Measurements from ENCODE around the gene SPDYE2.
"Not testable (repeated sequence)": the region's sequence is repeated elsewhere in the genome, so short reads cannot be mapped to it uniquely, and the experiment has no call there.

Gene SPDYE2

DNA sequence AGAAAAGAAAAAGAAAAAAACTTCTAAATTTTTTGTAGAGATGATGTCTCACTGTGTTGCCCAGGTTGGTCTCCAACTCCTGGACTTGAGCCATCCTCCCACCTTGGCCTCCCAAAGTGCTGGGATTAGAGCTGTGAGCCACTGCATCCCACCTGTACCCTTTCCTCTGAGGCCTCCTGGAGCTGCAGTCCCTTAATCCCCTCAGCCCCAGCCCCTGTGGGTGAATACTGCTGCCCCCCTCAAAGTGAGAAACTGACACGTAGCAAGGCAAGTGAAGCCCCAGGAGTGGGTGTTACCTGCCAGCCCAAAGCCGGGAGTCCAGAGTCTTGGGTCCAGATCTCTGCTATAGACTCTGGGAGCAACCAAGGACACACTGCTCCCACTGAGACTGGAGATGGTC is 26.2 kb upstream of the SPDYE2 start:
- not testable (repeated sequence) for H3K4me3 Mint-ChIP-seq; H3K27me3 Mint-ChIP-seq; H3K27ac Mint-ChIP-seq; H3K9me3 Mint-ChIP-seq; ATAC-seq; H3K36me3 Mint-ChIP-seq (ENCODE audit: low read depth); DNase-seq; H3K4me1 Mint-ChIP-seq

DNA sequence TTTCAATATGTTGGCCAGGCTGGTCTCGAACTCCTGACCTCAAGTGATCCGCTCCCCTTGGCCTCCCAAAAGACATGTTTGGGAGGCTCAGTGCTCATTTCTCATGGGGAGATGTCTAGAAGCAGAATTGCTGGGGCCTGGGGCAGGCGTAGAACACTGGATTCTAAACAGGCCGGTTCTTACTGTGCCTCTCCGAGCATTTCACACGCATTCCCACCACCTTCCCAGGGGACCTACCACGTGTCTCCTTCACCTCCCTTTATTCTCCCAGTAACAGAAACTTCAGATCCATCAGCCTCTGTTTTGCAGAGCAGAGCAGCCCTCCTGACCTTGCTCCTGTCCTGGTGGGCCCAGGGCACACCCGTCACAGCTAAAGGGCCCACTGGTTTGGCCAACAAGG is 23.8 kb upstream of the SPDYE2 start:
- H3K27ac Mint-ChIP-seq; DNase-seq; H3K27me3 Mint-ChIP-seq; ATAC-seq; H3K4me1 Mint-ChIP-seq; H3K9me3 Mint-ChIP-seq; H3K4me3 Mint-ChIP-seq; H3K36me3 Mint-ChIP-seq (ENCODE audit: low read depth): not testable (repeated sequence)

DNA sequence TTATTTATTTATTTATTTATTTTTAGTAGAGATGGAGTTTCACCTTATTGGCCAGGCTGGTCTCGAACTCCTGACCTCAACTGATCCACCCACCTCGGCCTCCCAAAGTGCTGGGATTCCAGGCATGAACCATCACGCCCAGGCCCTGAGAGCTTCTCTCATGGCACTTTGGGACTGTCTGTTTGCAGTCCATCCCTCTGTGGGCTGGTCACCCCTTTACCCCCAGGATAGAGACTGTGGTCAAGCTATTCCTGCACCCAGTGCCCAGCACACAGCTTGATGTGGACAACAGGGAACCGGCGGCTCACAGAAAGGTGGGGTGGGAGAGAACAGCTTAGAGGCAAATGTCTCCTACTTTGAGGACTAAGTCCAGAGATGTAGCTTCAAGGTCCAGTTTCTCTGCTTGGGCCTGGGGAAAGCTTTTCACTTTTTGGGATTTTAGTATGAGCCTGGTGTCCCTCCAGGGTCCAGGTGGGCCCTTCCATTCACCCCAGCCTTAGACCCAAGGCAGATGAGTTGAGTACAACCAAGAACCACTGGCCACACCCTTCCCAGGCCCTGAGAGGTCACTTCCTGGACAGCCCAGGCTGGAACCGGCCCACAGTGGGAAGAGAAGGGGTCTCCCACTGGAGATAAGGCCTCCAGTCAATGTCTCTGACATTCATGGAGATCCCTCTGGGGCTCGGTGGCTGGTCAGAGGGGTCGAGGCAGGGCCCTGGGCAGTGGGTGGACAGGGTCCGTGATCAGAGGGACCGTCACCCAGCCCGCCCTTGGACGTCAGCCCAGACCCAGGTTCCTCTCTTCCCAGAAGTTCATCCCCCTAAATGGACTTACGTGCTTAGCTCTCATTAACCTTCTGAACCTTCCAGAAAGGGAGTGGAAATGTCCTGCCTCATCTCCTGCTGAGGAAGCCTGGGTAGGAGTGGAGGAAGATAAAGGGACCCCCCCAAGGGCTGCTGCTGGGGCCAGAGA is 22.9 kb upstream of the SPDYE2 start:
- H3K27ac Mint-ChIP-seq; DNase-seq; H3K27me3 Mint-ChIP-seq; H3K4me3 Mint-ChIP-seq; ATAC-seq; H3K9me3 Mint-ChIP-seq; H3K36me3 Mint-ChIP-seq (ENCODE audit: low read depth); H3K4me1 Mint-ChIP-seq: not testable (repeated sequence)

DNA sequence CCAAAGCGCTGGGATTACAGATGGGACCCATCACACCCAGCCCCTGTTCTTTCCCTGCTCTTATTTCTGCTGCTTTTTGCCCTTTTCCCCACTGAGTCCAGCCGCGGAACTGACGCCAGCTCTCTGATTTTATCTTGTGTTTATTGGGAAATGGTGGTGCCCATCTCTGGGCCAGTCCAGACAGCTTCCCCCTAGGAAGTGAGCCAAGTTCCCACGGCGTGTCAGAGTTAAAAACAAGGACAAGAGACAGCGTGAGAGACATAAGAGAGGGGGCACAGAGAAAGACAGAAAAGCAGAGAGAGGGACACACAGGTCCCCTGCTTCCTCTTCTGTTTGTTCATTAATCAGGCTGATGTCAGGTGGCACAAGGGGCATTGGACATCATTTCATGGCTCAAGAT is 19.4 kb upstream of the SPDYE2 start:
- DNase-seq; H3K36me3 Mint-ChIP-seq (ENCODE audit: low read depth); H3K27me3 Mint-ChIP-seq; ATAC-seq; H3K9me3 Mint-ChIP-seq; H3K4me3 Mint-ChIP-seq; H3K4me1 Mint-ChIP-seq; H3K27ac Mint-ChIP-seq: not testable (repeated sequence)

DNA sequence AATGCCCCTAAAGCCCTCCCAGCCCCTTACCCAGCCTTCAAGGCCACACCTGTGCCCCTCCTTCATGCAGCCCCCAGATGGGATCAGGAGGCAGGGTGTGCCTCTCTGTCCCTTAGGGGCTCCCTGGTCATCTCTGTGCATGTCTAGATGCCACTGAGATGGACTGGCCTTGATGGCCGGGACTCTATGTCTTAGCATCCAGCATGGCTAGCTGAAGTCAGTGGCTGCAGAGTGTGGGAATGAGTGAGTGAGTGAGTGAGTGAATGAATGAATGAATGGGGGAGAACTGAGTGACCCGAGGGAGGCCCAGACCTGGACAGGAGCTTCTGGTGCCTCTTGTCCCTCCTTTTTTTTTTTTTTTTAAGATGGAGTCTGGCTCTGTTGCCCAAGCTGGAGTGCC is 18.9 kb upstream of the SPDYE2 start:
- H3K27me3 Mint-ChIP-seq: not testable (repeated sequence)

DNA sequence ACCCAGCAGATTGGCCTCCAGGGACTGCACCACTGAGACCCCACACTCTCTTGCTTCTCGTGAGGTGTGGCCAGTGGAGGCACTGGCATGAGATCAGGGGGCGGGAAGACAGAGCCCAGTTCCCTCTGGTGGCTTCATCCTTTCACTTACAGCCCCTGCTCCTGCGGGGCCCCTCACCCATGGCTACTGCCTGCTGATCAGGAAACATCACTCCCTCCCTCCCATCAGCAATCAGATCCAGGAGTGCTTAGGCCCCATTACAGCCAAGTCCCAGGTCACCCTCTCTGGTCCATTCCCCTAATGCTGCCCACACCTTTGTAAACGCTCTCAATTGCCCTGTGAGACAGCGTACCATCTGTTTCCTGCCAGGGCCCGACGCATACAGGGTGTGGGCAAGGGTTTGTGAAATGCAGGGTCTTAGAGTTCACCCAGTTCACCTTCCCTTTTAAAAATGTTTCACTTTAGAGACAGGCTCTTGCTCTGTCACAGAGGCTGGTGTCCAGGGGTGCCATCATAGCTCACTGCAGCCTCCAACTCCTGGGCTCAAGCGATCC is 15.9 kb upstream of the SPDYE2 start:
- H3K4me3 Mint-ChIP-seq; H3K27ac Mint-ChIP-seq; H3K9me3 Mint-ChIP-seq; H3K36me3 Mint-ChIP-seq (ENCODE audit: low read depth); H3K4me1 Mint-ChIP-seq; H3K27me3 Mint-ChIP-seq; DNase-seq; ATAC-seq: not testable (repeated sequence)

More for the DNA sequence above, 18.9 kb upstream of the SPDYE2 start:
- H3K4me1 Mint-ChIP-seq; H3K36me3 Mint-ChIP-seq (ENCODE audit: low read depth); DNase-seq; ATAC-seq; H3K4me3 Mint-ChIP-seq; H3K9me3 Mint-ChIP-seq; H3K27ac Mint-ChIP-seq: not testable (repeated sequence)

DNA sequence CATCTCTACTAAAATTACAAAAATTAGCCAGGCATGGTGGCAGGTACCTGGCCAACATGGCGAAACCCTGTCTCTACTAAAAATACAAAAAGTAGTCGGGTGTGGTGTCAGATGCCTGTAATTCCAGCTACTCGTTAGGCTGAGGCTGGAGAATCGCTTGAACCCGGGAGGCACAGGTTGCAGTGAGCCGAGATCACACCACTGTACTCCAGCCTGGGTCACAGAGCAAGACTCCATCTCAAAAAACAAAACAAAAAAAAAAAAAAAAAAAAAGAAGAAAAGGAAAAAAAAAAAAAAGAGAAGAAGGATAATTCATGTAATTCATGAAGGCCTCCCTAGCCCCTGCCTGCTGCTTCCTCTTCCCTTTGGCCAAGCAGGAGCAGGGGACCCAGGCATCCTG is 10.4 kb upstream of the SPDYE2 start:
- H3K36me3 Mint-ChIP-seq (ENCODE audit: low read depth); H3K4me1 Mint-ChIP-seq; ATAC-seq; H3K27me3 Mint-ChIP-seq; H3K27ac Mint-ChIP-seq; H3K4me3 Mint-ChIP-seq; DNase-seq; H3K9me3 Mint-ChIP-seq: not testable (repeated sequence)

DNA sequence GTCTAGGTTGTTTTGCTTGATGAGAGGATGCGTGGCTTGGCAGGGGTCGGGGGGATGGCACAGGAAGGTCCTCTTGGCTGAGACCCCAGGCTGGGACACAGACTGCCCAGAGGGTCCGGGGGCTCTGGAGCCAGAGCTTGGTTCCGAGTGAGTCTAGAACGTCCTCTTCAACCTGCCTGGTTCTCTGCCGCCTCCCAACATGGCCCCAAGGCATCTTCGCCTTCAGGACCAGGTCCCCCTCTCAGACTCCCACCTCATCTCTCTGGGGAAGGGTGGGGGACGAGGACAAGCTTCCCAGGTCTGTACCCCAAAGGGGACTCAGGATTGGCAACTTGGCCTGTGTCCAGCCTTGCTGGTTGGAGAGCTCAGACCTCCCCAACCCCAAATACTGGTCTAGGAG is 8.9 kb upstream of the SPDYE2 start:
- not testable (repeated sequence) for H3K9me3 Mint-ChIP-seq; H3K27ac Mint-ChIP-seq; DNase-seq; ATAC-seq; H3K27me3 Mint-ChIP-seq; H3K36me3 Mint-ChIP-seq (ENCODE audit: low read depth); H3K4me3 Mint-ChIP-seq; H3K4me1 Mint-ChIP-seq

DNA sequence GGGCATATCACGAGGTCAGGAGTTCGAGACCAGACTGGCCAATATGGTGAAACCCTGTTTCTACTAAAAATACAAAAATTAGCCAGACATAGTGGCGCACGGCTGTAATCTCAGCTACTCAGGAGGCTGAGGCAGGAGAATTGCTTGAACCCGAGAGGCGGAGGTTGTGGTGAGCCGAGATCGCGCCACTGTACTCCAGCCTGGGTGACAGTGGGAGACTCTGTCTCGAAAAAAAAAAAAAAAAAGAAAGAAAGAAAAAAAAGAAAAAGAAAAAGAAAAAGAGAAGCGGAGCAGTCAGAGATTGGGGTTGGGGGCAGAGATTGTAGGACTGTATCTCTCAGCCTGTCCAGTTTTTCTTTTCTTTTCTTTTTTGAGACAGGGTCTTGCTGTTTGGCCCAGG is 8.3 kb upstream of the SPDYE2 start:
- not testable (repeated sequence) for H3K9me3 Mint-ChIP-seq; H3K4me3 Mint-ChIP-seq; H3K36me3 Mint-ChIP-seq (ENCODE audit: low read depth); H3K27me3 Mint-ChIP-seq; ATAC-seq; H3K27ac Mint-ChIP-seq; H3K4me1 Mint-ChIP-seq; DNase-seq

DNA sequence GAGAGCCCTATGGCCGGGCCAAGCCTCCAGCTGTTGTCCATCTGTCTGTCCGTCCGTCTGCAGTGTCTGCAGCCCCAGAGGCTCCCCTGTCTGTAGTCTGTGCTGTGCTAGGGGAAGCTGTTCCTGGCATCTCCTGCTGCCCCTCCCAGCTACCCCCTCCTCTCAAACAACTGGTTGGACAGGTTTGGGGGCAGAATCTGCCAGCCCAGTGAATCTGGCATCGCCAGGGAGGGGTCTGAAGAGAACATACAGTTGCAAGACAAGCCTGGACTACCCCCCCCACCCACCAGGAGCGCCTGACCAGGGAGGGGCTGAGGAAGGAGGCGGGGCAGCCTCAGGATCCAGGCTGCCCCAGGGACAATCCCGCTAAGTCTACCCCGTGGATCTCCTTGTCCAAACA is 7.4 kb upstream of the SPDYE2 start, which contains the start of gene UPK3BL2:
Gene UPK3BL2 (minus strand): TSS at position 101 of the 400 bp plus-strand sequence. CDS start 60 bp downstream, at position 41.
- H3K36me3 Mint-ChIP-seq (ENCODE audit: low read depth); DNase-seq; H3K9me3 Mint-ChIP-seq; H3K27ac Mint-ChIP-seq; H3K4me1 Mint-ChIP-seq; ATAC-seq; H3K27me3 Mint-ChIP-seq; H3K4me3 Mint-ChIP-seq: not testable (repeated sequence)

DNA sequence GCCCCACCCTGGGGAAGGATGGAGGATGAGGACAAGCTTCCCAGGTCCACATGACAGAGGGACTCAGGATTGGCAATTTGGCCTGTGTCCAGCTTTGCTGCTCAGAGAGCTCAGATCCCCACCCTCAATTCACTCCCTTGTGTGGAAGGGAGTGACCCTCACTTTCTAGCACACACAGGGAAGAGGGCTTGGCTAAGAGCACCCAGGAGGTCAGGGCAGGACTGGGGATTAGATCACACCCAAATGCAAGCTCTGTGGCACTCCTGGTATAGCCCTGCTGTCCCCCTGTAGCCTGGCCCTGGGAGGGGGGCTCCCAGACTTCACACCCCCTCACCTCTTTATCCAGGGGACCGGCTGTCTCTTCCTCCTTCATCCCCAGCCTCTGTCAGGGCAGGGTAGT is 6.7 kb upstream of the SPDYE2 start:
- H3K27ac Mint-ChIP-seq; H3K27me3 Mint-ChIP-seq; DNase-seq; H3K36me3 Mint-ChIP-seq (ENCODE audit: low read depth); H3K4me1 Mint-ChIP-seq; ATAC-seq; H3K4me3 Mint-ChIP-seq; H3K9me3 Mint-ChIP-seq: not testable (repeated sequence)

DNA sequence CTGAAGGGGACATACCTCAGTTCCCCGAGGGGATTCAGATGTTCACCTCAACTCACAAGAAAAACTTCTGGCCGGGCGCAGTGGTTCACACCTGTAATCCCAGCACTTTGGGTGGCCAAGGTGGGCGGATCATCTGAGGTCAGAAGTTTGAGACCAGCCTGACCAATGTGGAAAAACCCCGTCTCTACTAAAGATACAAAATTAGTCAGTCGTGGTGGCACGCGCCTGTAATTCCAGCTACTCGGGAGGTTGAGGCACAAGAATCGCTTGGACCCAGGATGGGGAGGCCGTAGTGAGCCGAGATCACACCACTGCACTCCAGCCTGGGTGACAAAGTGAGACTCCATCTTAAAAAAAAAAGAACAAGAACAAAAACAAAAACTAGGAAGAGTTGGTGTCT is 5.7 kb upstream of the SPDYE2 start:
- DNase-seq; H3K9me3 Mint-ChIP-seq; H3K36me3 Mint-ChIP-seq (ENCODE audit: low read depth); ATAC-seq; H3K4me3 Mint-ChIP-seq; H3K27me3 Mint-ChIP-seq; H3K27ac Mint-ChIP-seq; H3K4me1 Mint-ChIP-seq: not testable (repeated sequence)

DNA sequence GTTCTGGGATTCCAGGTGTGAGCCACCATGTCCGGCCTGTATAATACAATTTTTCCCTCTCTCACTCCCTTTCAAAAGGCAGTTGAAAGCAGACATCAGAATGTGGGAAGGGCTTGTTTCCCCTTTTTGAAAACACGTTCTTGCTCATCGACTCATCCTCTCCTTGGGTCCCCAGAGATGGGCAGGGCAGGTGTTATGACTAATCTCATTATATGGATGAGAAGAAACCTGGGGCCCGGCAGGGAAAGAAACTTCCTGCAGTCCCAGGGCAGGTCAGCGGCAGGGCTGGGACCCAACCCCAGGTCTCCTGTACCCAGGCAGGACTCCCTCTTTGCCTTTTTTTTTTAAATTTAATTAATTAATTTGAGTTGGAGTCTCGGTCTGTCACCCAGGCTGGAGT is 4.7 kb upstream of the SPDYE2 start:
- not testable (repeated sequence) for H3K27ac Mint-ChIP-seq; H3K9me3 Mint-ChIP-seq; H3K4me3 Mint-ChIP-seq; DNase-seq; H3K27me3 Mint-ChIP-seq; H3K4me1 Mint-ChIP-seq; H3K36me3 Mint-ChIP-seq (ENCODE audit: low read depth)
- peak; percentile 12 for ATAC-seq

DNA sequence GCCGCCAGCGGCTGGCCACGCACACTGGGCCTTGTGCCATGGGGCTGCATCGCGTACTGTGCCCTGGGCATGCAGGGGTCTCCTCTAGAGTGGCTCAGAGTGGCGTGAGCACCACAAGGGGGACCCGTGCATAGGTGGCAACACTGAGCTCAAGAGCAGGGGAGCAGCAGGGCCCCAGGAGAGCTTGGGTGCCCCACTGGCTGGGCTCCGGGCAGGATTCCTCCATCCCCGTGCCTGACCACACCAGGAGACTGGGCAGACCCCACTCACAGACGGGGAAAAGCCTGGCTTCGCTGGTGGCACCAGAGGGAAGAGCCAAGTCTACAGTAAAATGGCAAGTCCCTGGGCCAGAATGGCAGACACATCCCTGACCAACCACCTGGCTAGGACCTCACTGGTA is 17.6 kb downstream of the SPDYE2 start:
- not testable (repeated sequence) for ATAC-seq; H3K36me3 Mint-ChIP-seq (ENCODE audit: low read depth); DNase-seq

More for the DNA sequence above, 17.6 kb downstream of the SPDYE2 start:
- H3K27ac Mint-ChIP-seq, H3K27me3 Mint-ChIP-seq, H3K9me3 Mint-ChIP-seq, H3K4me1 Mint-ChIP-seq, H3K4me3 Mint-ChIP-seq: not testable (repeated sequence)

All from activated naive CD8-positive, alpha-beta T cell treated with anti-CD3 and anti-CD28 coated beads, Interleukin-2, amount 50 U/mL, for 24 hours (primary cell).